ACC112 (cell line): ENCODE results near the gene ISG20L2.

Source experiments
- H2AFZ ChIP-seq: fragments of 200-600 bp; sonication (generic); one replicate; pipeline ENCODE4 v1.6.0; 2017; ENCODE audit warnings: antibody characterized with exemption, low read length; ENCODE audit not compliant: unreplicated experiment
- H3K27ac ChIP-seq: fragments of 200-600 bp; sonication (generic); 2 replicates; pipeline ENCODE4 v1.5.1; 2014; ENCODE audit warnings: low read depth, mild to moderate bottlenecking, antibody characterized with exemption, low read length, moderate library complexity
- H3K27me3 ChIP-seq: fragments of 200-600 bp; sonication (generic); 2 replicates; pipeline ENCODE4 v1.6.1; 2014; ENCODE audit warnings: mild to moderate bottlenecking, antibody characterized with exemption, low read length, moderate library complexity, mixed read lengths; ENCODE audit not compliant: insufficient read depth
- H3K36me3 ChIP-seq: fragments of 200-600 bp; sonication (generic); 2 replicates; pipeline ENCODE4 v1.6.1; 2016; ENCODE audit warnings: mild to moderate bottlenecking, antibody characterized with exemption, low read length, moderate library complexity, mixed read lengths; ENCODE audit not compliant: insufficient read depth
- H3K4me1 ChIP-seq: fragments of 200-600 bp; sonication (generic); one replicate; pipeline ENCODE4 v1.6.1; 2016; ENCODE audit warnings: low read length, mixed read lengths; ENCODE audit not compliant: insufficient read depth, unreplicated experiment, control insufficient read depth
- H3K4me3 ChIP-seq: fragments of 200-600 bp; sonication (generic); 2 replicates; pipeline ENCODE4 v1.5.1; 2014; ENCODE audit warnings: mild to moderate bottlenecking, low read depth, low read length
- H3K79me2 ChIP-seq: fragments of 200-600 bp; sonication (generic); one replicate; pipeline ENCODE4 v1.6.0; 2016; ENCODE audit warnings: low read length; ENCODE audit not compliant: control insufficient read depth, unreplicated experiment, insufficient read depth

The ISG20L2 gene

DNA sequence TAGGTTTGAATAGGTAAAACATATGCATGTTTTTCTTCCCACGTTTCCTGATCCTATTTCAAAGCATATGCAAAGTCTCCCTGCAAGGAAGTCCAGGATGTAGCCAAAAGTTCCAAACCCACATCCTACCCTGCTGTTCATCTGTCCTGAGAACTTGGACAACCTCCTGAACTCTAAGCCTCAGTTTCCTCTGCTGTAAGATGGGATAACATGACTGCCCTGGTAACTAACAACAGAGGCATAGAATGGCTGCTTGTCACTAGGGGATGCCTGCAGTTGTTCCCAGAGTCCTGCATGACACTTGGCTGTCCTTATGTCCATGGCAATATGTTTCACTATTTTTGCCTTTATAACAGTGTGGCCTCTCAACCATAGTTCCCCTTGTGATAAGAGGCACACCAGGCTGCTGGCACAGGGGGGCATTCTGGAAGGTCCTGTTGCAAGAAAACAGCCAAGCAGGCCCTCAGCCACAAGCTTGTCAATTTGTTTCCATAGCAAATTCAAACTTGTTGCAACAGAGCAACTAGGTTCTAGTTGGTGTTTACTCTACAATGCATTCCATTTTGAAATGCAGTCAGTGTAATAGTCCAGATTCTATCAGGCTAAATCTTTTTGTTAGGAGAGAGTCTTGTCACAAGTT is 24.4 kb upstream of the ISG20L2 start:
- Histone ChIP-seq H2AFZ (no peak overlapping the region), H3K4me1 (peaks cover 27% of the 10 kb centered on the region), H3K27ac (no peak overlapping the region), H3K79me2 (peaks cover 49% of the 10 kb centered on the region), H3K4me3 (peak overlapping the region; percentile 99), H3K36me3 (no peaks in the 10 kb centered on the region), H3K27me3 (no peaks in the 10 kb centered on the region)

DNA sequence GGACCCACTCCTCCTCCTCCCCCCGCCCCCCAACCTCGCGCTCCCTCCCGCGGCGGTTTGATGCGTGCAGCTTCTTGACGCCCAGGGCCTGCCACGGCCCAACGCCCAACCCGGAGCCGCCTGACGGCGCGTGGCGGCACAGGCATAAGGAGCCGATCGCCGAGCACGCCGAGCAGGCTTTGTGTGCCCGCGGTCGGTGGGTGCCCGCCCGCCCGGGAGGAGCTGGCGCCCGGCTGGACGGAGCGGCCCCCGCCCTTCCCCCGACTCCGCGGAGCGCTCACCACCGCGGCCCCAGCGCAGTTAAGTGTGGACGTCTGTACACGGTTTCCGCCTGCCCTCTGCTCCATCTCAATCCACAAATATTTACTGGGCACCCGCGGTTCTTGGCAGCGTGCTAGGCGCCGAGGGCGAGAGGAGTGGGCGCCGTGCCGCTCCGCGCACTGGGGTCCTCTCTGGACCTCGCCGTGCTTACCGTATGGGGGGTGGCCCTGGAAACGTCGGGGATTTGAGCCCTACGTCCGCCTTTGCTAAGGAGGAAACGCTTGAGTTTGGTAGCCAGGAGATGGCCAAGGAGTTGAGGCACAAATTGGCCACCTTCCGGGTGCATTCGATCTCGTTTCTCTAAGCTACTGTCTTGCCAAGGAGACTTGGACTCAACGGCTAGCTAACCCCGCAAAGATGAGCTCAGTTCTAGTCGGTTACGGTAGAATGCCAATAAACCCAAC is 23.4 kb upstream of the ISG20L2 start:
- H3K4me1 ChIP-seq = peaks cover 36% of the 10 kb centered on the region
- H3K27ac ChIP-seq = peak overlapping the region; percentile 100
- peak overlapping the region; percentile 99 for H3K4me3 ChIP-seq
- no peaks in the 10 kb centered on the region for H3K27me3 ChIP-seq
- no peaks in the 10 kb centered on the region for H3K36me3 ChIP-seq
- H3K79me2 ChIP-seq = peaks cover 58% of the 10 kb centered on the region
- H2AFZ ChIP-seq = peak overlapping the region; percentile 84

DNA sequence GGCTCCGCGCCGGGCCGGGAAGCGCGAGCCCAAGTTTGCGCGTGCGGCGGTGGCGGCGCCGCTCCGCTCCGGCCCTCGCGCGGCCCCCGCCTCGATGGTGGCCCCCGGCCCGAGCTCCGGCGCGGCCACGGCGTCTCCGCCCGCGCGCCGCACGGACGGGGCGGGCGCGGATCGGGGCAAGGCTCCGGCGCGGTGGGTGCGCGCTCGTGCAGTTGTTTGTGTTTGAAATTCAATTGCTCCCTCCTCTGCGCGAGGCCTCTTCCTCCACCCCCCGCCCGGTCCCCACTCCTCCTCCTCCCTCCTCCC is 22.8 kb upstream of the ISG20L2 start, which contains the start of gene HDGF:
TSS of gene HDGF (minus strand) at position 225 of the 306 bp plus-strand sequence. CDS start 246 bp downstream, outside the sequence.
- Histone ChIP-seq H3K4me1 (peaks cover 37% of the 10 kb centered on the region), H3K27me3 (no peaks in the 10 kb centered on the region), H3K36me3 (no peaks in the 10 kb centered on the region), H3K4me3 (peak within 1 kb of the TSS; percentile 99), H3K27ac (peak within 1 kb of the TSS; percentile 100), H3K79me2 (peaks cover 63% of the 10 kb centered on the region), H2AFZ (peak within 1 kb of the TSS; percentile 84)

DNA sequence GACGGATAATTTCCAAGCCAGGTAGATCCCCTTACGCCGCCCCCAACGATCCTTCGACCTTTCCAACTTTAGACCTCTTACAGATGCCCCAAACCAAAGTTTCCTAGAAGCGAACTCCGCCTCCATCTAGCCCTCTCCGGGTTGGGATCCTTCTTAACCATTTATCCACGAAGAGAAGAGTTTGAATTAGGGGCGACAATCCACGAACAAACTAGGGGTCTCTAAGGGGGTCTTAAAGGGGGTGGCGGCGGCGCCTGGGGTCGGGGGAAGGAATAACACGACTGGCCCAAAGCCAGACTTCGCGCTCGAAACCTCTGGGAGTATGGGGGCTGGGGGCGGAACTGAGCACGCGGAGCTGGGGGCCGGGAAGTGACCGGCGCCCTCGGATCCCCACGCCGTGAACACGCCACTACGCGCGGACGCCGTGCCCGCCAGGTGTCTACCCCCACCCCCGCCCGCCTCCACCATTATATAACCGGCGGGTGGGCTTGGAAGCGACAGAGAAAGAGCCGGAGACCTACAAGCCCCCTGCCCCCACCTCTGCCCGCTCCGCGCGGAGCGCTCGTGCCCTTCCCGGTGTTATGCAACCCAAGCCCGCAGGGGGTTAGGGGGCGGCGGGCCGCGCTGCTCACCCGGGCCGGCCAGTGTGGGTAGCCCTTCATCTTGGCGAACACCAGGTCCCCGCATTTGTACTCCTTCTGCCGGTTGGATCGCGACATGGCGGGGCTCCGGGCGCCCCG is 22.3 kb upstream of the ISG20L2 start:
- Histone ChIP-seq H3K4me1 (peaks cover 42% of the 10 kb centered on the region), H3K36me3 (no peaks in the 10 kb centered on the region), H3K27ac (peak overlapping the region; percentile 100), H2AFZ (peak overlapping the region; percentile 48), H3K4me3 (peak overlapping the region; percentile 99), H3K79me2 (peaks cover 68% of the 10 kb centered on the region), H3K27me3 (no peaks in the 10 kb centered on the region)

DNA sequence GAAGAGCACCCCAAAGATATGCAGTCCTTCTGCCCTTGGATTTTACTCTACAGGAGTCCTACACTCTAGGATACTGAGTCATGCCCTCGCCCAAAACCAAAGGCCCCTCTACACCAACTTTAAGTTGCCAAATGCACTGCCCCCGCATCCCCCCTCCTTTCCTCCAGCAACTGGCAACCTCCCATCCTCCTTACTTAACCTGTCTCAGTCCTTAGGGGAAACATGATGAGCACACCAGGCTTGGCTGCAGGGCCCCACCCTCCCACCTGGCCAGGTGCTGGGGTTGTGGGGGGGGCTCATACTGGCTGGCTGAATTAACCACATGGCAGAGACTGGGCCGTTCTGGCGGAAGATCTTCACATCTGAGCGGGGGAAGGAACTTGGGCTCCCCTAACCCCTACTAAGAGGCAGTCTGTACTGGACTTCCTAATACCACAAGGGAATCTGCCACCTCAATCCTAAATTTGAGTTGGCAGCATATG is 21.7 kb upstream of the ISG20L2 start:
- no peak overlapping the region for H2AFZ ChIP-seq

DNA sequence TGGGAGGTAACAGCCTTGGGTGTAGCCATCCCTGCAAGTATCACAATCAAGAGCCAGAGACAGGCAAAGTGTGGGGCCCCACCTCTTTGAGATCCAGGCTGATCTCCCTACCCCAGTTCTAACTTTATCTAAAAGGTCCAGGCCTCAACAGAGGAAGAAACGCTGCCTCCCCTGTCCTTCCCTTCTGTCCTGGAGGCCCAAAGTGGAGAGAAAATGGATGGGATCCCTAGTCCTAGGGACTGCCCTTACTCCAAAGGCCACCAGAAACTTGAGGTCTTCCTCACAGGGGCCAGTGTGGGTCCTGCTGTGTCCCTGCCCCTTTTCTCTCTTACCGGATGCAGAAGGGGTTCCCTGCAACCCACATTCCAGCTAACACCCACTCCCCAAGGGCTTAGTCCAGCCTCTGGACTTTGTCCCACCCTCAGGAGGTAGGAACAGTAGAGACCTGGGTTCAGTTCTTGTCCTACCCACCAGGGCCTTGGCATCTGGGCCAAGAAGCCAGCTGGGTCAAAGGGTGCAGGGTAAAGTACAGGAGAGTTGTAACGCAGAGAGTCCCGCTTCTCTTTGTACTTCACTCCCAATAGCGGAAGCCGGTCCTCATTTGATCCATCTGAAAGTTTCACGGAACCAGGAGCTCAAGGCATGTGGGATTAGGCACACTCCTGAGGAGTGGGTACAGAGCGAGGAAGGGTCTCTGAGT is 21.0 kb upstream of the ISG20L2 start:
- H3K79me2 ChIP-seq = peaks cover 81% of the 10 kb centered on the region
- peak overlapping the region; percentile 99 for H3K4me3 ChIP-seq
- no peak overlapping the region for H2AFZ ChIP-seq
- H3K27ac ChIP-seq = peak overlapping the region; percentile 100
- peaks cover 3% of the 10 kb centered on the region; the same call in 1 of the 2 replicates for H3K36me3 ChIP-seq
- H3K27me3 ChIP-seq = no peaks in the 10 kb centered on the region
- H3K4me1 ChIP-seq = peaks cover 47% of the 10 kb centered on the region

More for the DNA sequence above, 21.7 kb upstream of the ISG20L2 start:
- Histone ChIP-seq H3K4me3 (peak overlapping the region; percentile 99), H3K27ac (peak overlapping the region; percentile 100), H3K4me1 (peaks cover 47% of the 10 kb centered on the region), H3K36me3 (peaks cover 3% of the 10 kb centered on the region; the same call in 1 of the 2 replicates), H3K79me2 (peaks cover 75% of the 10 kb centered on the region), H3K27me3 (no peaks in the 10 kb centered on the region)

DNA sequence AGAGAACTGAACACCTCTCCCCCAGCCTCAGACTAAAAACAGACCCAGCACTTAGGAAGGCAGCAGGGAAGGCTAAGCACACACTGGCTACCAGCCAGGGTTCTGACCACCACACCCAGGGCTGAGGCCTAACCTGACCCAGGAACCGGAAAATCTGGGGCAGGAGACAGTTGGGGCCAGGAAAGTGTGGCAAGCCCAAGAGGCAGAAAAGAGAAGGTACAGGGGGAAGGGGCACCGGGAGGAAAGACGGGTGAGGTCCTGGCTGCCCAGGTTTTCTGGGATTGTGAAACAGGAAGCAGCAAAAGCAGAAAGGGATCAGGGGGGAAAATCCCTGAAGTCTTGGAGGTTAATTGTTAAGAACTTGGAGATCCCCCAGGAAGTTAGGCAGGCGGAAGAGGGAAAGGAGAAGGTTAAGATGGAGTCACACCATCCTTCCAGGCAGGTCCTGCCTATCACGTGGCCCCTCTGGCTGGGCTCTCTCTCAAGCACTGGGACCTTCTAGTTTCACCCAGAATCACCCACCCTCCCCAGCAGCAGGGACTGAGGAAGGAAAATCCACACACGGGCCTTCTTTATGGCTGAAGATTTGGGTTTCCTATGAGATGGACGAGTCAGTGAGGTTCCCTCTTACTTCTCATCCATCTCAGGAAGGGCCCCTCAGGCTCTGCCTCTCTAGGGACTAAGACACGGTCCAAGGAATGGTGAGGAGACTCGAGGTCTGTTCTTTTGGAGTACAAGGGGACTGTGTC is 20.3 kb upstream of the ISG20L2 start:
- H3K27ac ChIP-seq = peak overlapping the region; percentile 100
- no peaks in the 10 kb centered on the region for H3K27me3 ChIP-seq
- H3K4me1 ChIP-seq = peaks cover 47% of the 10 kb centered on the region
- no peak overlapping the region for H2AFZ ChIP-seq
- peaks cover 82% of the 10 kb centered on the region for H3K79me2 ChIP-seq
- peaks cover 3% of the 10 kb centered on the region; the same call in 1 of the 2 replicates for H3K36me3 ChIP-seq
- peak overlapping the region; percentile 99 for H3K4me3 ChIP-seq

DNA sequence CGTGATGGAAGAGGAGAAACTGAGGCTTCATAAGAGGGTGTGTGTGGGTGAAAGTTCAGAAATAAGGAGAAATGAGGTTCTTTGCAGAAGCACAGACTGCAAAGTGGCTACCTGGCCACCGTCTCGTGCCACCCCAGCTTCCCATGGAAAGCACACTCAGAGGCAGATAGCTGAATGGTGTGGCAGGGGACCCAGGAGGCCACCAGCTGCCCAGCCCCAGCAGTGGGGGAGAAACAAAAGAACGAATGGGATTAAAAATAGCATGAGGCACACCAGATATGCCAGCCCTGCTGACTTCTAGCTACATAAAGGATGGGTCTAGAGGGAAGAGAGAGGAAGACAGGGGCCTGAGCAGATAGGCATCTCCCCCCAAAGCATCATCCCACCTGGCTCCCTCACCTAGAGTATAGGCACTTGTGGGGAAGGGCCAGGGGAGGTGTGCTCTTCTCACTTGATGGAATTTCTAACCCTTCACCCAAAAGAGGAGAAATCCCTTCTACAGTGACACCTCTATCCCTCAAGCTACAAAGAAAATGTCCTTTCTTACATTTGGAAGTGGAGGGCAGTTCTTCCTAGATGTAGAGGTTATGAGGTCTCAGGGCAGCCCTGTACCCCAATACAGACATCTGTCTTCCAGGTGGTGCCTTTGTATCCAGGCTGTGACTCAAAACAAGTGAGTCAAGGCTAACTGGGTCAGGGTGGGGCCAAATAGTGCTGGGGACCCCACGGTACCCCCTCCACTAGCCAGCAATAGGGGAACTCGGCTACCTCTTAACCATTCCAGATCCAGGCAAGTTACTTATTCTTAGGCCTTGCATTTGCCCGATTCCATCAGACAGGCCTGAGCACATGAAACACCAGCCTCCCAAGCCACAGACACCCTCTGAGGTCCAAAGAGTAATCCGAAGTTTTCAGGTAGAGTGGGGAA is 19.4 kb upstream of the ISG20L2 start:
- Histone ChIP-seq H3K4me1 (peaks cover 45% of the 10 kb centered on the region), H3K36me3 (peaks cover 3% of the 10 kb centered on the region; the same call in 1 of the 2 replicates), H2AFZ (no peak overlapping the region), H3K4me3 (peak overlapping the region; percentile 99), H3K27me3 (no peaks in the 10 kb centered on the region), H3K79me2 (peaks cover 80% of the 10 kb centered on the region), H3K27ac (peak overlapping the region; percentile 100)
